ENCODE results near the gene CD19.

GRCh38 chr16:28930203-28930602 is 1.6 kb upstream of the CD19 start:
- TF ChIP-seq, protein P1, sequence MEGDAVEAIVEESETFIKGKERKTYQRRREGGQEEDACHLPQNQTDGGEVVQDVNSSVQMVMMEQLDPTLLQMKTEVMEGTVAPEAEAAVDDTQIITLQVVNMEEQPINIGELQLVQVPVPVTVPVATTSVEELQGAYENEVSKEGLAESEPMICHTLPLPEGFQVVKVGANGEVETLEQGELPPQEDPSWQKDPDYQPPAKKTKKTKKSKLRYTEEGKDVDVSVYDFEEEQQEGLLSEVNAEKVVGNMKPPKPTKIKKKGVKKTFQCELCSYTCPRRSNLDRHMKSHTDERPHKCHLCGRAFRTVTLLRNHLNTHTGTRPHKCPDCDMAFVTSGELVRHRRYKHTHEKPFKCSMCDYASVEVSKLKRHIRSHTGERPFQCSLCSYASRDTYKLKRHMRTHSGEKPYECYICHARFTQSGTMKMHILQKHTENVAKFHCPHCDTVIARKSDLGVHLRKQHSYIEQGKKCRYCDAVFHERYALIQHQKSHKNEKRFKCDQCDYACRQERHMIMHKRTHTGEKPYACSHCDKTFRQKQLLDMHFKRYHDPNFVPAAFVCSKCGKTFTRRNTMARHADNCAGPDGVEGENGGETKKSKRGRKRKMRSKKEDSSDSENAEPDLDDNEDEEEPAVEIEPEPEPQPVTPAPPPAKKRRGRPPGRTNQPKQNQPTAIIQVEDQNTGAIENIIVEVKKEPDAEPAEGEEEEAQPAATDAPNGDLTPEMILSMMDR (IDR thresholded peaks at IDR 0.05) = no peak
- TF ChIP-seq POLR2A (IDR thresholded peaks at IDR 0.05) = no peak
